Measurements from ENCODE around the gene SLC25A45. TPM values are rescaled to one million over a fixed set of nuclear protein-coding genes. Genes with fewer than 3 reads are reported as not detected.

The SLC25A45 gene
- total RNA-seq, 2 experiments from 2014 or later = 24.5 to 28.2 TPM

DNA sequence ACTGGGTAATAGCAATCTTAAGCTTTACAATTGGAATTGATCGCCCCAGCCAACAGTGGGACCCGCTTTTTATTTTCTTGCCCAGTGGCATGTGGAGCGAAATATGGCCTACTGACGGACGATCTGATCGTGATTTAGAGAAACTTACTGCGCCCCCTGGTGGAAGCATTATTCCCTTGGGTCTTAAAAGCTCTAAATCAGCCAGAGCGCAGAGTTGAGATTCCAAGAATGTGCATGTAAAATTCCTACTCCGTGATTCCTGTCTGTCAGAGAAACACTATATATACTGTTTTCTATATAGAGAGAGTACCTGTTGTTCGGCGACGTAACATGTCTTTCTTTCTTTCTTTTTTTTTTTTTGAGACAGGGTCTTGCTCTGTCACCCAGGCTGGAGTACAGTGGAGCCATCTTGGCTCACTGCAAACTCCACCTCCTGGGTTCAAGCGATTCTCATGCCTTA is 52.5 kb downstream of the SLC25A45 start:
- ChIA-PET POLR2A (interaction anchor here (0.9 to 2.0 kb wide), 3 partner anchors 8 to 208 kb away, joined by 3 to 5 read pairs (median 4); partner anchors contain the start of genes FAU and MRPL49), CTCF (interaction anchor here (0.6 to 9.5 kb wide), 62 partner anchors 8 to 482 kb away, joined by 3 to 215 read pairs (median 5); partner anchors contain the start of genes CDC42EP2, FAU, MRPL49 and PCNX3)
- DNase-seq (peak; percentile 92), ATAC-seq (no peak)
- Mint-ChIP-seq H3K4me1 (ENCODE audit: low read depth) (peaks cover 16% of the 10 kb centered on the region), H3K27ac (no peak overlapping the region), H3K36me3 (ENCODE audit: low read depth) (peaks cover 7% of the 10 kb centered on the region), H3K4me3 (no peak overlapping the region), H3K27me3 (ENCODE audit: low read depth) (peaks cover 4% of the 10 kb centered on the region), H3K9me3 (ENCODE audit: insufficient read depth) (no peaks in the 10 kb centered on the region)

DNA sequence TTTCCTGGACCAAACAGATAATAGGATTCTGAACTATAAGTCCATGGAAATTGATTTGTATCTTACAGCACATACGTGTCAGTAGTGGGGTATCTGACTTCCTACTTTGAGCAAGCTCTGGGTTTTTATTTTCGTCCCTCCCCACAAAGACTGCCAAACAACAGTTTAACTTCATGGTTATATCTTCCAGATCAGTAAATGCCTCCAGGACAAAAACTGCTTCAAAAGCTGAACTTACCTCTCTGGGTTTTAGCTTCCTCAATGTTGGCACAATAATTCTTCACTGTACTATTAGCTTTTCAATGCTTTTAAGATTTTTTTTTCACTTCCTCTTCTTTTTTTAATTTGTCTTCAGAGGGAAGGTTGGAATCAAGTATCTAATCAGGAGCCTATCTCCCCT is 53.0 kb downstream of the SLC25A45 start:
- ATAC-seq = no peak
- Mint-ChIP-seq H3K4me1 (ENCODE audit: low read depth) (peaks cover 11% of the 10 kb centered on the region), H3K27ac (no peak overlapping the region), H3K27me3 (ENCODE audit: low read depth) (peaks cover 4% of the 10 kb centered on the region), H3K4me3 (no peak overlapping the region), H3K36me3 (ENCODE audit: low read depth) (peaks cover 3% of the 10 kb centered on the region), H3K9me3 (ENCODE audit: insufficient read depth) (no peaks in the 10 kb centered on the region)
- ChIA-PET POLR2A (interaction anchor here (0.9 to 2.0 kb wide), 3 partner anchors 9 to 207 kb away, joined by 3 to 5 read pairs (median 4); partner anchors contain the start of genes FAU and MRPL49), CTCF (interaction anchor here (0.6 to 9.5 kb wide), 62 partner anchors 9 to 1048 kb away, joined by 3 to 215 read pairs (median 5); partner anchors contain the start of genes CDC42EP2, FAU, MRPL49 and PCNX3)
- DNase-seq = no peak

DNA sequence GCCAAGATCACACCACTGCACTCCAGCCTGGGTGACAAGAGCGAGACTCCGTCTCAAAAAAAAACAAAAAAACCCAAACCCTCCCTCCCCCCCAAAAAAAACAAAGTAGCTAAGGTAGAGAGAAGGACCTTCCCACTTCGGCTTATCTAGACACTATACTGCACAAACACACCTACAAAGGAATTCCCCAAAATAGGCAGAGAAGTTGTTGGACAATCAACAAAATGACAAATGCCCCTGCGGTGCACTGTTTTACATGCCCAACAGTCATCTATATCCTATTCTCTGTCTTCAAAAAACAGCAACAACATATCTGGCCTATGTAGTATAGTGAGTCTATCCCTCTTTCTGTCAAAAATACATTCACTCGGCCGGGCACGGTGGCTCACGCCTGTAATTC is 55.4 kb downstream of the SLC25A45 start:
- Mint-ChIP-seq H3K36me3 (ENCODE audit: low read depth) (no peaks in the 10 kb centered on the region), H3K27ac (no peak overlapping the region), H3K4me1 (ENCODE audit: low read depth) (peaks cover 9% of the 10 kb centered on the region), H3K4me3 (no peak overlapping the region), H3K27me3 (ENCODE audit: low read depth) (peaks cover 4% of the 10 kb centered on the region), H3K9me3 (ENCODE audit: insufficient read depth) (no peaks in the 10 kb centered on the region)
- ATAC-seq (no peak), DNase-seq (no peak)
- CTCF ChIA-PET = interaction anchor here (9.5 kb wide), 1 partner anchor 11 kb away, joined by 215 read pairs; the partner anchor contains the start of gene CDC42EP2
- POLR2A ChIA-PET = no interaction called here

DNA sequence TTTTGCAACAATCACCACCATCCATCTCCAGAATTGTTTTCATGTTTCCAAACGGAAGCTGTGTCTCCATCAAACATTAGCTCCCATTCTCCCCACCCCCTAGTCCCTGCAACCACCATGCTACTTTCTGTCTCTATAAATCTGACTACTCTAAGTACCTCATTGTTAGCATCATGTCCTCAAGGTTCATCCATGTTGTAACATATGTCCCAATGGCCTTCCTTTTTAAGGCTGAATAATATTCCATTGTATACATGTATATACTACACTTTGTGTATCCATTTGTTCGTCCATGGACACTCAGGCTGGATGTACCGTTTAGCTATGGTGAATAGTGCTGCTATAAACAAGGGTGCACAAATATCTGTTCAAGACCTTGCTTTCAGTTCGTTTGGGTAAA is 57.0 kb downstream of the SLC25A45 start:
- Mint-ChIP-seq H3K36me3 (ENCODE audit: low read depth) (no peaks in the 10 kb centered on the region), H3K4me1 (ENCODE audit: low read depth) (peaks cover 9% of the 10 kb centered on the region), H3K9me3 (ENCODE audit: insufficient read depth) (no peaks in the 10 kb centered on the region), H3K4me3 (no peak overlapping the region), H3K27me3 (ENCODE audit: low read depth) (peaks cover 4% of the 10 kb centered on the region), H3K27ac (no peak overlapping the region)
- no peak for DNase-seq
- no peak for ATAC-seq
- POLR2A ChIA-PET = no interaction called here
- CTCF ChIA-PET = no interaction called here

Other genes with a start within 250 kb of the SLC25A45 start
- 10 to 100 TPM; 28.7 to 33.0 TPM for gene SYVN1, start 248.1 kb downstream of the SLC25A45 start, total RNA-seq
- gene SPDYC, start 212.4 kb downstream of the SLC25A45 start, total RNA-seq = not detected
- 100 to 1,000 TPM; 170 to 179 TPM for gene CAPN1, start 200.7 kb downstream of the SLC25A45 start, total RNA-seq
- 10 to 100 TPM; 63.6 to 76.1 TPM for gene POLA2, start 120.7 kb downstream of the SLC25A45 start, total RNA-seq
- gene CDC42EP2, start 67.8 kb downstream of the SLC25A45 start, total RNA-seq = 1 to 10 TPM in 1 of 2 experiments, under 1 TPM in 1; 0.29 to 1.2 TPM
- 10 to 100 TPM; 56.3 to 56.9 TPM for gene DPF2, start 48.8 kb downstream of the SLC25A45 start, total RNA-seq
- gene TIGD3, start 27.9 kb downstream of the SLC25A45 start, total RNA-seq = 1 to 10 TPM; 1.1 to 1.4 TPM
- 10 to 100 TPM; 51.0 to 54.7 TPM for gene FRMD8, start 4.0 kb upstream of the SLC25A45 start, total RNA-seq
- gene NEAT1, start 40.2 kb upstream of the SLC25A45 start, total RNA-seq = 100 to 1,000 TPM; 212 to 254 TPM
- 1,000 to 10,000 TPM; 3,822 to 4,094 TPM for gene MALAT1, start 116.4 kb upstream of the SLC25A45 start, total RNA-seq
- gene SCYL1, start 142.4 kb upstream of the SLC25A45 start, total RNA-seq = 10 to 100 TPM; 68.0 to 69.5 TPM
- 10 to 100 TPM; 64.7 to 70.8 TPM for gene LTBP3, start 175.7 kb upstream of the SLC25A45 start, total RNA-seq
- gene ZNRD2, start 187.8 kb upstream of the SLC25A45 start, total RNA-seq = 10 to 100 TPM; 39.2 to 40.7 TPM
- gene FAM89B, start 189.9 kb upstream of the SLC25A45 start, total RNA-seq = 10 to 100 TPM; 32.0 to 33.6 TPM
- gene EHBP1L1, start 193.4 kb upstream of the SLC25A45 start, total RNA-seq = 10 to 100 TPM; 94.4 to 95.3 TPM
- gene KCNK7, start 213.2 kb upstream of the SLC25A45 start, total RNA-seq = under 1 TPM; 0.95 to 0.99 TPM
- gene MAP3K11, start 231.6 kb upstream of the SLC25A45 start, total RNA-seq = 10 to 100 TPM; 56.7 to 66.5 TPM
- 10 to 100 TPM; 50.1 to 54.8 TPM for gene PCNX3, start 233.1 kb upstream of the SLC25A45 start, total RNA-seq